ENCODE results near the gene AGTR2.
"Not testable (repeated sequence)": the region's sequence is repeated elsewhere in the genome, so short reads cannot be mapped to it uniquely, and the experiment has no call there.

AGTR2 gene, protein sequence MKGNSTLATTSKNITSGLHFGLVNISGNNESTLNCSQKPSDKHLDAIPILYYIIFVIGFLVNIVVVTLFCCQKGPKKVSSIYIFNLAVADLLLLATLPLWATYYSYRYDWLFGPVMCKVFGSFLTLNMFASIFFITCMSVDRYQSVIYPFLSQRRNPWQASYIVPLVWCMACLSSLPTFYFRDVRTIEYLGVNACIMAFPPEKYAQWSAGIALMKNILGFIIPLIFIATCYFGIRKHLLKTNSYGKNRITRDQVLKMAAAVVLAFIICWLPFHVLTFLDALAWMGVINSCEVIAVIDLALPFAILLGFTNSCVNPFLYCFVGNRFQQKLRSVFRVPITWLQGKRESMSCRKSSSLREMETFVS

GRCh38 chrX:116170511-116170910 lies at the start of gene AGTR2:
AGTR2 (plus strand) TSS chrX:116170744; CDS start chrX:116172281, 1,537 bp downstream.
- DNase-seq (ENCODE audit: low read depth in 2 of 2), result no peak

GRCh38 chrX:116135277-116135676 lies 35.3 kb upstream of the AGTR2 start:
- no peak for DNase-seq (ENCODE audit: low read depth in 2 of 2)

- DNase-seq (ENCODE audit: low read depth in 2 of 2), result not testable (repeated sequence)
Measured at GRCh38 chrX:116141270-116141669, 29.3 kb upstream of the AGTR2 start.

DNA sequence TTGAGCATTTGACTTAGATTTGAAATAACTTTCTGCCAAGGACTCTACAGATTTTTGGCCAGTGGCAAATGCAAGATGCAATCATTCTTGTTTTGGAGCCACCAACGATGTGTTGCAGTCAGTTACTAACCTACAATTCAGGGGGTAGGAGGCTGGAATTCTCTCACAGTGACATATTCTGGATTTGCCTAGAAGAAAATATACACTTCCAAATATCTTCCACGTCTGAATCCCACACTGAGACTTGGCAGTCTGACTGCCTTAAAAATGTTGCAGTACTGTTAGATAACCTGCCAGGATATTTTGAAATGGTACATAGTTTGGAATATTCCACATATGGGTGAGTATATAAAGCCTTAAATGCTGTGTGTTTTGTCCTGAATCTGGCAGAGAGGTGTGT lies 27.6 kb upstream of the AGTR2 start:
- DNase-seq (ENCODE audit: low read depth in 2 of 2), result no peak

- no peak for DNase-seq (ENCODE audit: low read depth in 2 of 2)
Measured at GRCh38 chrX:116172976-116173375, 2.4 kb downstream of the AGTR2 start.

DNA sequence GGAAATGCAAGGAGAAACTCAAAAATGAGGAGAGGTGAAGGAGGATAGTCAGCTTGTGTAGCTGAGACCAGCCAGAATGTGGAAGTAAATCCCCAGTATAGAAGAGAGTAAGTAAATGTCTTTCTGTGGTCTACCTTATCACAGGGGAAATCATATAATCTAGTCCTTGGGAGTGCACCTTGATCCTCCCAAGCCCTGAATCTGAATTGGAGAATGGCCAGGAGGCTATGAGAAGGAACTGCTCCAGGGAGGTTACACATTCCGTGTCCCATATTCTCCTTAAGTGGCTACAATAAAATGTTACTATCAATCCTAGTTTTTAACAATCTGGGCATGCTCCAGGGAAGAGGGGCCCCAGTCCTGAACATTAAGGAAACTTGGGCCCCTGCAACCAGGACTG lies 10.8 kb downstream of the AGTR2 start:
- no peak for DNase-seq (ENCODE audit: low read depth in 2 of 2)

- DNase-seq (ENCODE audit: low read depth in 2 of 2), result no peak
Measured at GRCh38 chrX:116185163-116185562, 14.6 kb downstream of the AGTR2 start.

- DNase-seq (ENCODE audit: low read depth in 2 of 2), result no peak
Measured at GRCh38 chrX:116194649-116195048, 24.1 kb downstream of the AGTR2 start.

DNA sequence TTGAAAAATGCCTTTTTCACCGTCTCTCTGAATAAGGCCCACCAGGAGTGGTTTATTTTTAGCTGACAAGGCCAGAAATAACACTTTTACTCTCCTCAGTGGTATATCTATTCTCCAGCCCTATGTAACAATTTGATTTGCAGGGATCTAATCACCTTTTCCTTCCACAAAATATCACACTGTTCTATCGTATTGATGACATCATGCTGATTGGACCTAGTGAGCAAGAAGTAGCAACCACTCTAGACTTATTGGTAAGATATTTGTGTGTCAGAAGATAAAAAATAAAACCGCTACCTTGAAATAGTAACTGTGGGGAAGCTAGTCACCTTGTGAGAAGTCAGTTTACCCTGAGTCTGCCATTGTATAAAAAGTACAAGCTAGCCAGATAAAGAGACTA lies 27.7 kb downstream of the AGTR2 start:
- DNase-seq (ENCODE audit: low read depth in 2 of 2), result no peak

DNA sequence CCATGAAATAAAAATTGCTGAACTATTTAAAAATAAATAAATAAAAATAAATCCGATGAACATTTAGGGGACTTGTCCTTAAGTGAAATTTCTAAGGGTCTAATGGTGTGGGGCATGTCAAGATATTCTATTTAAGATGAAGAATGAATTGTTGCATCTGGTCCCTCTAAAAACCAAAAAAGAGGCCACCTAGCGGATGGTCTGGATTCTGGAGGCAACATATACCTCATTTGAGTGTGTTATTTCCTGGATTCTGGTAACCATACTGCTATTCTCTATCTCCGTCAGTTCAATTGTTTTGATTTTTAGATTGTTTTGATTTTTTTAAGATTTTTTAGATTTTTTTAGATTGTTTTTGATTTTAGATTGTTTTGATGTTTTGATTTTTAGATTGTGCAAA lies 28.3 kb downstream of the AGTR2 start:
- DNase-seq (ENCODE audit: low read depth in 2 of 2), result no peak

DNA sequence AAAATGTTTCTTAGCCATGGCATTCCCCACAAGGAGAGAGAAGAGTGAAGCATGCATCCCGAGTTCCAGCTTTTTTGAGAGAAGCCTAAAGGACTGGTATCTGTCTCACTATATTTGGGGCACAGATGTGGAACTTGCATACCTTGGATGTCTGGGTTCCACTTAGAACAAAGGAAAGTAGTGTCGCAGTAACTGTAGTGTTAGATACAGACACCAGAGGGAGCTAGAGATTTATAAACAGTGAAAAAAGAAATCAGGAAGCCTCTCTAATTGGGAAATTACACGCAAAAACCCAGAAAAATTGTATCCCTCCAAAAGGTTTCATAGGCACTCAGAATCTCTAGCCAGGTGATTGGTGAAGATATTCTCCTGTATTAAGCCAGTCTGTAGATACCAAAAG lies 34.4 kb downstream of the AGTR2 start:
- no peak for DNase-seq (ENCODE audit: low read depth in 2 of 2)

- DNase-seq (ENCODE audit: low read depth in 2 of 2), result no peak
Measured at GRCh38 chrX:116213262-116213661, 42.7 kb downstream of the AGTR2 start.

DNA sequence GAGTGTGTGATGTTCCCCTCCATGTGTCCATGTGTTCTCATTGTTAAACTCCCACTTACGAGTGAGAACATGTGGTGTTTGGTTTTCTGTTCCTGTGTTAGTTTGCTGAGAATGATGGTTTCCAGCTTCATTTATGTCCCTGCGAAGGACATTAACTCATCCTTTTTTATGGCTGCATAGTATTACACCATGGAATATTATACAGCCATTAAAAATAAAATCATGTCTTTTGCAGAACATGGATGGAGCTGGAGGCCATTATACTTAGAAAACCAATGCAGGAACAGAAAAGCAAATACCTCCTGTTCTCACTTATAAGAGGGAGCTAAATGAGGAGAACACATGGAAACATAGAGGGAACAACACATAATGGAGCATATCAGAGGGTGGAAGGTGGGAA lies 46.5 kb downstream of the AGTR2 start:
- not testable (repeated sequence) for DNase-seq (ENCODE audit: low read depth in 2 of 2)

Measured in stimulated activated CD8-positive, alpha-beta memory T cell treated with anti-CD3 and anti-CD28 coated beads, Interleukin-15, amount 100 ng/mL, for 4 hours (primary cell).